SH-SY5Y (cell line): ENCODE measurements around the gene NEO1.

Experiments
- GATA2 ChIP-seq: IDR thresholded peaks from 2 replicates; pipeline ENCODE4 v1.6.1; 2011; ENCODE audit warnings: mild to moderate bottlenecking, low read depth, low read length
- GATA3 ChIP-seq: IDR thresholded peaks from 2 replicates; pipeline ENCODE4 v1.6.1; 2011; ENCODE audit warnings: low read depth, mild to moderate bottlenecking, low read length, moderate library complexity

DNA sequence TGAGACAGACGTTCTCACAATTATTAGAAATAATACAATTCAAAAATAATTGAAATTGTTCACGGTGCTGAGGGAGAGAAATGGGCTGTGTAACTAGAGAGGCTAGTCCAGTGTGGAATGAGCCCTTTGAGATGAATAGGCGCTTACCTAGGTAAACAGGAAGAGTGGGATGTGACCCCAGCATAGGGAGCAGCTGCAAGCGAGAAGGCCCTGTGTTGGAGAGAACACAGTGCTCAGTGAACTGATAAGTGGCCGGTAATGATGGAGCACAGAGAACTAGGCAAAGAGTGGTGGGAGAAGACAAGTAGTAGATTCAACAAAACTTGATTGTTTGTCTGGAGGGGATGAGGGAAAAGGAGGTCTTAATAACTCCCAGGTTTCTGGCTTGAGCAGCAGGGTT, 212.6 kb downstream of the NEO1 start:
- TF ChIP-seq GATA3 (no peak), GATA2 (no peak)
